Measurements from ENCODE around the gene PTPRD.

The PTPRD gene

GRCh38 chr9:8576741-8577140 lies 2036.1 kb downstream of the PTPRD start:
- DNase-seq (ENCODE audit: low read depth in 2 of 2): no peak

GRCh38 chr9:8574846-8575245 lies 2038.0 kb downstream of the PTPRD start:
- no peak for DNase-seq (ENCODE audit: low read depth in 2 of 2)

- no peak for DNase-seq (ENCODE audit: low read depth in 2 of 2)
These were observed 2040.6 kb downstream of the PTPRD start for GRCh38 chr9:8572209-8572608.

- no peak for DNase-seq (ENCODE audit: low read depth in 2 of 2)
These were observed 2041.2 kb downstream of the PTPRD start for GRCh38 chr9:8571643-8572042.

GRCh38 chr9:8570776-8571175 lies 2042.0 kb downstream of the PTPRD start:
- no peak for DNase-seq (ENCODE audit: low read depth in 2 of 2)

GRCh38 chr9:8569823-8570222 lies 2043.0 kb downstream of the PTPRD start:
- no peak for DNase-seq (ENCODE audit: low read depth in 2 of 2)

GRCh38 chr9:8567963-8568579 lies 2044.7 kb downstream of the PTPRD start:
- DNase-seq (ENCODE audit: low read depth in 2 of 2): no peak

GRCh38 chr9:8564960-8565359 lies 2047.8 kb downstream of the PTPRD start:
- peak in 1 of 2 donors; percentile 1 for DNase-seq (ENCODE audit: low read depth in 2 of 2)

GRCh38 chr9:8560560-8561525 lies 2052.0 kb downstream of the PTPRD start:
- no peak for DNase-seq (ENCODE audit: low read depth in 2 of 2)

- no peak for DNase-seq (ENCODE audit: low read depth in 2 of 2)
These were observed 2054.6 kb downstream of the PTPRD start for GRCh38 chr9:8558176-8558575.

- no peak for DNase-seq (ENCODE audit: low read depth in 2 of 2)
These were observed 2056.9 kb downstream of the PTPRD start for GRCh38 chr9:8555762-8556500.

- no peak for DNase-seq (ENCODE audit: low read depth in 2 of 2)
These were observed 2059.4 kb downstream of the PTPRD start for GRCh38 chr9:8553444-8553843.

- DNase-seq (ENCODE audit: low read depth in 2 of 2): no peak
These were observed 2060.1 kb downstream of the PTPRD start for GRCh38 chr9:8552732-8553131.

GRCh38 chr9:8549214-8549613 lies 2063.6 kb downstream of the PTPRD start:
- DNase-seq (ENCODE audit: low read depth in 2 of 2): no peak

GRCh38 chr9:8543219-8543618 lies 2069.6 kb downstream of the PTPRD start:
- no peak for DNase-seq (ENCODE audit: low read depth in 2 of 2)

- no peak for DNase-seq (ENCODE audit: low read depth in 2 of 2)
These were observed 2070.3 kb downstream of the PTPRD start for GRCh38 chr9:8542537-8542936.

GRCh38 chr9:8539681-8540197 lies 2073.1 kb downstream of the PTPRD start:
- no peak for DNase-seq (ENCODE audit: low read depth in 2 of 2)

- DNase-seq (ENCODE audit: low read depth in 2 of 2): no peak
These were observed 2076.0 kb downstream of the PTPRD start for GRCh38 chr9:8536845-8537244.

GRCh38 chr9:8534828-8535227 lies 2078.0 kb downstream of the PTPRD start:
- DNase-seq (ENCODE audit: low read depth in 2 of 2): no peak

GRCh38 chr9:8533681-8534080 lies 2079.1 kb downstream of the PTPRD start:
- no peak for DNase-seq (ENCODE audit: low read depth in 2 of 2)

GRCh38 chr9:8531826-8532415 lies 2080.9 kb downstream of the PTPRD start:
- no peak for DNase-seq (ENCODE audit: low read depth in 2 of 2)

GRCh38 chr9:8521112-8521511 lies 2091.7 kb downstream of the PTPRD start:
- DNase-seq (ENCODE audit: low read depth in 2 of 2): no peak
